K562 (cell line): ENCODE measurements around the gene IRF2BP2. TPM values are rescaled to one million over a fixed set of nuclear protein-coding genes. Genes with fewer than 3 reads are reported as not detected.
A peak's percentile ranks its signal among the peaks of the same experiment; 100 is the strongest.

Experiments
- ARNT ChIP-seq, 2 experiments: fragments of 450-650 bp; IDR thresholded peaks; 2 replicates each; pipeline ENCODE4 v1.6.1; 2016; ENCODE audit warnings: mild to moderate bottlenecking in 1 of 2
- ATF1 ChIP-seq, 2 experiments: fragments of 450-650 bp in 1 of 2; IDR thresholded peaks; 2 replicates each; pipeline ENCODE4 v1.6.1; 2016; ENCODE audit warnings: missing compliant biosample characterization in 1 of 2, missing genetic modification characterization in 1 of 2
- CXXC5 ChIP-seq: fragments of 250-450 bp; sonication (Bioruptor Pico); IDR thresholded peaks from 2 replicates; pipeline ENCODE4 v1.8.0; 2022; ENCODE audit warnings: inconsistent platforms, mild to moderate bottlenecking, moderate library complexity
- DMBX1 ChIP-seq: fragments of 250-450 bp; sonication (Bioruptor Pico); IDR thresholded peaks from 2 replicates; pipeline ENCODE4 v1.8.0; 2022; ENCODE audit warnings: inconsistent platforms, mild to moderate bottlenecking, moderate library complexity, borderline replicate concordance
- EWSR1 ChIP-seq: fragments of 450-650 bp; IDR thresholded peaks from 2 replicates; pipeline ENCODE4 v1.6.1; 2018; ENCODE audit warnings: borderline replicate concordance, mild to moderate bottlenecking, low read depth, moderate library complexity; ENCODE audit not compliant: partially characterized antibody
- GABPA ChIP-seq: fragments of 200-800 bp; sonication (Bioruptor generic); conservative IDR thresholded peaks from 2 replicates; pipeline ENCODE4 v1.6.1; 2016; ENCODE audit warnings: low read depth, missing genetic modification characterization, missing compliant biosample characterization
- HCFC1 ChIP-seq: IDR thresholded peaks from 2 replicates; pipeline ENCODE4 v1.6.1; 2012; ENCODE audit warnings: low read depth, low read length, improper control_type of control experiment
- HES1 ChIP-seq: fragments of 450-650 bp; IDR thresholded peaks from 2 replicates; pipeline ENCODE4 v1.6.1; 2016; ENCODE audit warnings: low read depth, mild to moderate bottlenecking, moderate library complexity
- KDM1A ChIP-seq, 2 experiments: fragments of 450-650 bp; IDR thresholded peaks; 2 replicates each; pipeline ENCODE4 v1.6.1; 2016; ENCODE audit warnings: mild to moderate bottlenecking in 2 of 2
- KDM4B ChIP-seq, 2 experiments: fragments of 450-650 bp in 1 of 2; sonication (generic) in 1 of 2; IDR thresholded peaks; 2 replicates each; pipeline ENCODE4 v1.6.1; 2016 to 2017; ENCODE audit warnings: borderline replicate concordance in 2 of 2, antibody characterized with exemption in 1 of 2, low read depth in 1 of 2, mild to moderate bottlenecking in 1 of 2
- KLF16 ChIP-seq: IDR thresholded peaks from 2 replicates; pipeline ENCODE4 v1.6.1; 2016; ENCODE audit warnings: antibody characterized with exemption
- MEF2D ChIP-seq: conservative IDR thresholded peaks from 2 replicates; pipeline ENCODE4 v1.6.1; 2016; ENCODE audit warnings: low read depth, missing genetic modification characterization, missing compliant biosample characterization
- NCOR1 ChIP-seq: fragments of 450-650 bp; IDR thresholded peaks from 2 replicates; pipeline ENCODE4 v1.6.1; 2016; ENCODE audit warnings: mild to moderate bottlenecking, moderate library complexity
- RAD21 ChIP-seq, 2 experiments: fragments of 250-450 bp in 1 of 2; fragments of 450-650 bp in 1 of 2; sonication (Bioruptor Pico) in 1 of 2; formaldehyde crosslinking in 1 of 2; IDR thresholded peaks in 1 of 2; conservative IDR thresholded peaks in 1 of 2; 2 replicates each; pipeline versions ENCODE4 v1.4.0 to v1.8.0; 2020 to 2022; ENCODE audit warnings: mild to moderate bottlenecking in 2 of 2, moderate library complexity in 1 of 2
- RB1 ChIP-seq: fragments of 450-650 bp; IDR thresholded peaks from 2 replicates; pipeline ENCODE4 v1.6.1; 2017; ENCODE audit warnings: low read depth, mild to moderate bottlenecking
- RBM14 ChIP-seq: fragments of 200-400 bp; formaldehyde crosslinking; IDR thresholded peaks from 2 replicates; pipeline ENCODE4 v1.6.1; 2018; ENCODE audit warnings: low read depth, mild to moderate bottlenecking, low read length, moderate library complexity, borderline replicate concordance; ENCODE audit not compliant: insufficient read depth
- SOX6 ChIP-seq: fragments of 450-650 bp; IDR thresholded peaks from 2 replicates; pipeline ENCODE4 v1.6.1; 2014; ENCODE audit warnings: mild to moderate bottlenecking
- TOE1 ChIP-seq, 2 experiments: fragments of 450-650 bp in 1 of 2; sonication (generic) in 1 of 2; formaldehyde crosslinking in 1 of 2; IDR thresholded peaks; 2 replicates each; pipeline versions ENCODE4 v1.7.1 to v1.8.0; 2016 to 2022; ENCODE audit warnings: borderline replicate concordance in 2 of 2, mild to moderate bottlenecking in 2 of 2, antibody characterized with exemption in 1 of 2, inconsistent platforms in 1 of 2, low read depth in 1 of 2, missing genetic modification reagents in 1 of 2, moderate library complexity in 1 of 2
- XRCC4 ChIP-seq: IDR thresholded peaks from one replicate; pipeline ENCODE4 v1.6.1; 2011; ENCODE audit not compliant: insufficient read depth, insufficient read length; ENCODE audit errors: extremely low read depth
- ZNF140 ChIP-seq: fragments of 250-450 bp; sonication (Bioruptor Pico); IDR thresholded peaks from 2 replicates; pipeline ENCODE4 v1.8.0; 2021; ENCODE audit warnings: moderate library complexity, mild to moderate bottlenecking, inconsistent platforms
- ZNF583 ChIP-seq: fragments of 250-450 bp; sonication (Bioruptor Pico); IDR thresholded peaks from 2 replicates; pipeline ENCODE4 v1.4.0; 2020
- polyA plus RNA-seq, 8 experiments: library from polyadenylated mRNA; depleted of rRNA in 4 of 8; stranded (reverse) in 5 of 8; unstranded in 3 of 8; fragments of >200 nt; fragmentation: Nextera tagmentation in 2 of 8; fragmentation: Illumina TruSeq in 1 of 8; extraction: Ambion mirVana in 2 of 8; extraction: Trizol in 1 of 8; gene quantifications; 2 replicates each; pipeline versions ENCODE4 v1.2.1 to v1.2.3, GENCODE V29; 2011 to 2014; ENCODE audit warnings: inconsistent platforms in 1 of 8, missing spikeins in 1 of 8
- total RNA-seq, 7 experiments: library from RNA; depleted of rRNA in 6 of 7; stranded (reverse); fragments of >200 nt in 6 of 7; fragmentation: Illumina TruSeq in 2 of 7; extraction: Trizol in 2 of 7; gene quantifications; 2 replicates each; pipeline versions ENCODE4 v1.2.1 to v1.2.3, GENCODE V29; 2011 to 2021; ENCODE audit warnings: low replicate concordance in 1 of 7
- TF ChIP-seq, protein P1 (sequence below): sonication (generic); formaldehyde crosslinking; IDR thresholded peaks from 2 replicates; pipeline ENCODE4 v1.8.1; 2022; ENCODE audit warnings: missing genetic modification reagents
- TF ChIP-seq, protein P2 (sequence below): fragments of 450-650 bp; IDR thresholded peaks from 2 replicates; pipeline ENCODE4 v1.7.1; 2018; ENCODE audit warnings: mild to moderate bottlenecking, low read depth; ENCODE audit not compliant: partially characterized antibody

The IRF2BP2 gene
- total and polyA plus RNA-seq, 9 of the 15 experiments (the other 6 are each of a cell fraction or from before 2014, with no cell fraction given), result 7.7 to 68.6 (median 22.1) TPM

- TF ChIP-seq, protein P1, sequence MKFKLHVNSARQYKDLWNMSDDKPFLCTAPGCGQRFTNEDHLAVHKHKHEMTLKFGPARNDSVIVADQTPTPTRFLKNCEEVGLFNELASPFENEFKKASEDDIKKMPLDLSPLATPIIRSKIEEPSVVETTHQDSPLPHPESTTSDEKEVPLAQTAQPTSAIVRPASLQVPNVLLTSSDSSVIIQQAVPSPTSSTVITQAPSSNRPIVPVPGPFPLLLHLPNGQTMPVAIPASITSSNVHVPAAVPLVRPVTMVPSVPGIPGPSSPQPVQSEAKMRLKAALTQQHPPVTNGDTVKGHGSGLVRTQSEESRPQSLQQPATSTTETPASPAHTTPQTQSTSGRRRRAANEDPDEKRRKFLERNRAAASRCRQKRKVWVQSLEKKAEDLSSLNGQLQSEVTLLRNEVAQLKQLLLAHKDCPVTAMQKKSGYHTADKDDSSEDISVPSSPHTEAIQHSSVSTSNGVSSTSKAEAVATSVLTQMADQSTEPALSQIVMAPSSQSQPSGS, result no peak
- TF ChIP-seq MEF2D (tag), result peak; percentile 66
- TF ChIP-seq ZNF583, result peak; percentile 78; the same call in 1 of the 2 replicates
- TF ChIP-seq, protein P2, sequence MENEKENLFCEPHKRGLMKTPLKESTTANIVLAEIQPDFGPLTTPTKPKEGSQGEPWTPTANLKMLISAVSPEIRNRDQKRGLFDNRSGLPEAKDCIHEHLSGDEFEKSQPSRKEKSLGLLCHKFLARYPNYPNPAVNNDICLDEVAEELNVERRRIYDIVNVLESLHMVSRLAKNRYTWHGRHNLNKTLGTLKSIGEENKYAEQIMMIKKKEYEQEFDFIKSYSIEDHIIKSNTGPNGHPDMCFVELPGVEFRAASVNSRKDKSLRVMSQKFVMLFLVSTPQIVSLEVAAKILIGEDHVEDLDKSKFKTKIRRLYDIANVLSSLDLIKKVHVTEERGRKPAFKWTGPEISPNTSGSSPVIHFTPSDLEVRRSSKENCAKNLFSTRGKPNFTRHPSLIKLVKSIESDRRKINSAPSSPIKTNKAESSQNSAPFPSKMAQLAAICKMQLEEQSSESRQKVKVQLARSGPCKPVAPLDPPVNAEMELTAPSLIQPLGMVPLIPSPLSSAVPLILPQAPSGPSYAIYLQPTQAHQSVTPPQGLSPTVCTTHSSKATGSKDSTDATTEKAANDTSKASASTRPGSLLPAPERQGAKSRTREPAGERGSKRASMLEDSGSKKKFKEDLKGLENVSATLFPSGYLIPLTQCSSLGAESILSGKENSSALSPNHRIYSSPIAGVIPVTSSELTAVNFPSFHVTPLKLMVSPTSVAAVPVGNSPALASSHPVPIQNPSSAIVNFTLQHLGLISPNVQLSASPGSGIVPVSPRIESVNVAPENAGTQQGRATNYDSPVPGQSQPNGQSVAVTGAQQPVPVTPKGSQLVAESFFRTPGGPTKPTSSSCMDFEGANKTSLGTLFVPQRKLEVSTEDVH, result peak; percentile 18
- TF ChIP-seq SOX6, result peak; percentile 99
- no peak; the same call in none of the 2 replicates for TF ChIP-seq HES1
- no peak for TF ChIP-seq XRCC4
- peak; percentile 67 for TF ChIP-seq CXXC5 (CRISPR knock-in tag)
- no peak for TF ChIP-seq RBM14
- TF ChIP-seq NCOR1, result peak; percentile 92
- TF ChIP-seq EWSR1, result no peak
- TF ChIP-seq KDM4B (IDR thresholded peaks at IDR 0.05; ENCODE audit: borderline replicate concordance in 2 of 2, low read depth in 1 of 2), result peak in 1 of 2 experiments; percentile 45; a peak in 1 of 4 replicates
- TF ChIP-seq DMBX1 (CRISPR knock-in tag), result peak; percentile 73
- peak; percentile 52 to 54 for TF ChIP-seq RAD21 (CRISPR knock-in tag; conservative IDR thresholded peaks at IDR 0.05 in 1 of 2, IDR thresholded peaks at IDR 0.05 in 1 of 2)
- TF ChIP-seq KDM1A (IDR thresholded peaks at IDR 0.05), result peak; percentile 78 to 87
- TF ChIP-seq RB1, result peak; percentile 24; the same call in 1 of the 2 replicates
- no peak for TF ChIP-seq ATF1 (CRISPR knock-in tag; IDR thresholded peaks at IDR 0.05)
- TF ChIP-seq ATF1 (tag; IDR thresholded peaks at IDR 0.05), result peak; percentile 89
- TF ChIP-seq TOE1 (IDR thresholded peaks at IDR 0.05; ENCODE audit: borderline replicate concordance), result peak; percentile 96
- TF ChIP-seq TOE1 (CRISPR knock-in tag; IDR thresholded peaks at IDR 0.05; ENCODE audit: borderline replicate concordance, low read depth), result peak; percentile 42; the same call in 1 of the 2 replicates
- TF ChIP-seq KLF16, result peak; percentile 86
- peak; percentile 82 to 99 for TF ChIP-seq ARNT (IDR thresholded peaks at IDR 0.05)
- peak; percentile 50 for TF ChIP-seq HCFC1
- peak; percentile 68 for TF ChIP-seq GABPA (tag)
- no peak for TF ChIP-seq ZNF140
Observed at GRCh38 chr1:234612352-234613127, 2.6 kb upstream of the IRF2BP2 start (continued).
